GM23338 (cell line): ENCODE measurements around the gene EDEM2. TPM values are rescaled to one million over a fixed set of nuclear protein-coding genes. Genes with fewer than 3 reads are reported as not detected.
A peak's percentile ranks its signal among the peaks of the same experiment; 100 is the strongest.

Source experiments
- ATAC-seq: fragments of 200-7000 bp; cut with Tn5 transposase; 3 replicates; pipeline ENCODE4 v1.9.1; 2020
- DNase-seq: peaks from one replicate; pipeline ENCODE4 v3.0.0-alpha.2; 2015; ENCODE audit warnings: low spot score
- H2AFZ ChIP-seq: fragments of 200-600 bp; sonication (generic); 2 replicates; pipeline ENCODE4 v1.8.0; 2016; ENCODE audit warnings: antibody characterized with exemption, mild to moderate bottlenecking, moderate library complexity
- H3F3A ChIP-seq: fragments of 200-600 bp; sonication (generic); replicated peaks from 2 replicates; pipeline ENCODE4 v1.8.0; 2017; ENCODE audit warnings: antibody characterized with exemption, mixed run types, low read depth
- H3K27ac ChIP-seq: fragments of 200-600 bp; sonication (generic); 2 replicates; pipeline ENCODE4 v1.6.1; 2016; ENCODE audit warnings: low read depth
- H3K27me3 ChIP-seq: fragments of 200-600 bp; sonication (generic); 2 replicates; pipeline ENCODE4 v1.8.0; 2016; ENCODE audit warnings: mild to moderate bottlenecking, mixed run types, moderate library complexity; ENCODE audit not compliant: insufficient read depth
- H3K36me3 ChIP-seq: fragments of 200-600 bp; sonication (generic); 2 replicates; pipeline ENCODE4 v1.8.0; 2016; ENCODE audit warnings: mild to moderate bottlenecking; ENCODE audit not compliant: insufficient read depth
- H3K4me1 ChIP-seq: fragments of 200-600 bp; sonication (generic); 2 replicates; pipeline ENCODE4 v1.8.0; 2016; ENCODE audit warnings: mild to moderate bottlenecking, moderate library complexity; ENCODE audit not compliant: insufficient read depth
- H3K4me2 ChIP-seq: fragments of 200-600 bp; sonication (generic); 2 replicates; pipeline ENCODE4 v1.7.1; 2017; ENCODE audit warnings: mixed run types
- H3K4me3 ChIP-seq: fragments of 200-600 bp; sonication (generic); 2 replicates; pipeline ENCODE4 v1.6.1; 2016; ENCODE audit warnings: mixed run types
- H3K79me2 ChIP-seq: fragments of 200-600 bp; sonication (generic); replicated peaks from 2 replicates; pipeline ENCODE4 v1.8.0; 2017; ENCODE audit warnings: mild to moderate bottlenecking; ENCODE audit not compliant: insufficient read depth
- H3K9me2 ChIP-seq: fragments of 200-600 bp; sonication (generic); 2 replicates; pipeline ENCODE4 v1.8.0; 2017; ENCODE audit not compliant: insufficient read depth
- H4K20me1 ChIP-seq: fragments of 200-600 bp; sonication (generic); replicated peaks from 2 replicates; pipeline ENCODE4 v1.8.0; 2017; ENCODE audit warnings: mild to moderate bottlenecking; ENCODE audit not compliant: insufficient read depth
- H3K27ac Mint-ChIP-seq: 2 replicates; pipeline ENCODE4 v1.8.0; 2020; ENCODE audit warnings: inconsistent platforms, mild to moderate bottlenecking, moderate library complexity, mixed read lengths
- H3K27me3 Mint-ChIP-seq: 3 replicates; pipeline ENCODE4 v1.8.0; 2022; ENCODE audit warnings: low read depth, mild to moderate bottlenecking, moderate library complexity, mixed read lengths, inconsistent platforms; ENCODE audit not compliant: insufficient read depth, poor library complexity
- H3K36me3 Mint-ChIP-seq: 3 replicates; pipeline ENCODE4 v1.8.0; 2021; ENCODE audit warnings: low read depth, mild to moderate bottlenecking, inconsistent platforms, moderate library complexity, mixed read lengths
- H3K4me1 Mint-ChIP-seq: 3 replicates; pipeline ENCODE4 v1.8.0; 2020; ENCODE audit warnings: mild to moderate bottlenecking, inconsistent platforms, mixed read lengths
- H3K4me3 Mint-ChIP-seq: 3 replicates; pipeline ENCODE4 v1.8.0; 2021; ENCODE audit warnings: moderate library complexity, mild to moderate bottlenecking, inconsistent platforms, mixed read lengths
- H3K9me3 Mint-ChIP-seq: 3 replicates; pipeline ENCODE4 v1.8.0; 2020; ENCODE audit warnings: moderate library complexity, mild to moderate bottlenecking, inconsistent platforms, mixed read lengths
- CREB1 ChIP-seq: fragments of 250-450 bp; sonication (Bioruptor Pico); IDR thresholded peaks from 2 replicates; pipeline ENCODE4 v1.5.0; 2020; ENCODE audit warnings: low read depth, mild to moderate bottlenecking, moderate library complexity
- CTCF ChIP-seq, 2 experiments: fragments of 200-600 bp in 1 of 2; sonication (generic) in 1 of 2; conservative IDR thresholded peaks; 2 replicates each; pipeline versions ENCODE4 v1.5.1 to v1.6.1; 2016 to 2017; ENCODE audit warnings: antibody characterized with exemption in 2 of 2, low read depth in 2 of 2, mild to moderate bottlenecking in 2 of 2, moderate library complexity in 1 of 2
- ETS1 ChIP-seq: IDR thresholded peaks from 2 replicates; pipeline ENCODE4 v1.6.1; 2016; ENCODE audit warnings: antibody characterized with exemption
- EZH2 ChIP-seq: fragments of 200-600 bp; sonication (generic); IDR thresholded peaks from one replicate; pipeline ENCODE4 v1.8.0; 2017; ENCODE audit warnings: antibody characterized with exemption, mild to moderate bottlenecking, low read depth; ENCODE audit not compliant: unreplicated experiment
- EZH2phosphoT487 ChIP-seq: fragments of 200-600 bp; sonication (generic); IDR thresholded peaks from one replicate; pipeline ENCODE4 v1.8.1; 2018; ENCODE audit warnings: antibody characterized with exemption; ENCODE audit not compliant: unreplicated experiment
- JUNB ChIP-seq: IDR thresholded peaks from one replicate; pipeline ENCODE4 v1.6.1; 2016; ENCODE audit warnings: antibody characterized with exemption; ENCODE audit not compliant: unreplicated experiment
- NANOG ChIP-seq: IDR thresholded peaks from 2 replicates; pipeline ENCODE4 v1.6.1; 2016; ENCODE audit warnings: antibody characterized with exemption, borderline replicate concordance
- POLR2AphosphoS5 ChIP-seq: IDR thresholded peaks from 2 replicates; pipeline ENCODE4 v1.6.1; 2016; ENCODE audit warnings: antibody characterized with exemption, low read depth
- REST ChIP-seq: IDR thresholded peaks from one replicate; pipeline ENCODE4 v1.6.1; 2018; ENCODE audit warnings: antibody characterized with exemption; ENCODE audit not compliant: unreplicated experiment
- STAT1 ChIP-seq: IDR thresholded peaks from one replicate; pipeline ENCODE4 v1.6.1; 2016; ENCODE audit warnings: antibody characterized with exemption; ENCODE audit not compliant: unreplicated experiment
- ZNF114 ChIP-seq: fragments of 250-450 bp; sonication (Bioruptor Pico); IDR thresholded peaks from 2 replicates; pipeline ENCODE4 v1.5.0; 2020; ENCODE audit warnings: mild to moderate bottlenecking, moderate library complexity
- ZNF331 ChIP-seq: fragments of 250-450 bp; sonication (Bioruptor Pico); IDR thresholded peaks from 2 replicates; pipeline ENCODE4 v1.5.0; 2020; ENCODE audit warnings: low read depth, mild to moderate bottlenecking, moderate library complexity
- ZNF462 ChIP-seq: fragments of 250-450 bp; sonication (Bioruptor Pico); IDR thresholded peaks from 2 replicates; pipeline ENCODE4 v1.5.0; 2020; ENCODE audit warnings: mild to moderate bottlenecking, moderate library complexity
- polyA plus RNA-seq: library from polyadenylated mRNA; unstranded; fragments of >200 nt; fragmentation: Nextera tagmentation; extraction: Ambion mirVana; gene quantifications from 2 replicates; pipeline ENCODE4 v1.2.1, GENCODE V29; 2016
- total RNA-seq: library from RNA; depleted of rRNA; stranded (reverse); fragments of >200 nt; shearing (Covaris generic); gene quantifications from 2 replicates; pipeline ENCODE4 v1.2.3, GENCODE V29; 2014

Gene EDEM2
- total and polyA plus RNA-seq, 2 experiments from 2014 or later = 13.9 to 25.3 TPM

- Histone ChIP-seq H2AFZ (no peak overlapping the region; the same call in 1 of the 2 replicates), H4K20me1 (no peaks in the 10 kb centered on the region), H3F3A (no peaks in the 10 kb centered on the region; the same call in 1 of the 2 replicates), H3K4me3 (no peak overlapping the region), H3K79me2 (no peaks in the 10 kb centered on the region), H3K4me1 (peaks cover 19% of the 10 kb centered on the region; the same call in 1 of the 2 replicates), H3K27me3 (no peaks in the 10 kb centered on the region), H3K36me3 (no peaks in the 10 kb centered on the region), H3K27ac (peak overlapping the region; percentile 20; the same call in 1 of the 2 replicates), H3K9me2 (no peaks in the 10 kb centered on the region; the same call in 1 of the 2 replicates), H3K4me2 (peak overlapping the region; percentile 74)
- DNase-seq (no peak), ATAC-seq (no peak)
- no peaks in the 10 kb centered on the region for H3K36me3 Mint-ChIP-seq
- no peak overlapping the region for H3K27ac Mint-ChIP-seq
- H3K27me3 Mint-ChIP-seq = no peaks in the 10 kb centered on the region
- peaks cover 13% of the 10 kb centered on the region for H3K4me1 Mint-ChIP-seq
- TF ChIP-seq REST (no peak), NANOG (no peak), ETS1 (no peak), ZNF331 (CRISPR knock-in tag) (no peak), CTCF (conservative IDR thresholded peaks at IDR 0.05; ENCODE audit: low read depth in 2 of 2) (no peak), STAT1 (no peak), POLR2AphosphoS5 (no peak), JUNB (no peak), EZH2 (no peak), ZNF114 (CRISPR knock-in tag) (no peak), EZH2phosphoT487 (no peak), CREB1 (CRISPR knock-in tag) (no peak), ZNF462 (CRISPR knock-in tag) (no peak)
- peaks cover 7% of the 10 kb centered on the region; the same call in 2 of the 3 replicates for H3K9me3 Mint-ChIP-seq
- no peak overlapping the region for H3K4me3 Mint-ChIP-seq
These were observed 18.4 kb upstream of the EDEM2 start for GRCh38 chr20:35165221-35166185.
